Neural cell (in vitro differentiated cells): ENCODE results near the gene RUNX3.

Source experiments
- POLR2AphosphoS5 ChIP-seq: IDR thresholded peaks from 2 replicates; pipeline ENCODE4 v1.6.1; 2012
- RAD21 ChIP-seq: fragments of 450-650 bp; conservative IDR thresholded peaks from 2 replicates; pipeline ENCODE4 v1.6.1; 2014; ENCODE audit warnings: antibody characterized with exemption, mild to moderate bottlenecking, moderate library complexity
- SMC3 ChIP-seq: fragments of 450-650 bp; conservative IDR thresholded peaks from 2 replicates; pipeline ENCODE4 v1.6.1; 2014; ENCODE audit warnings: antibody characterized with exemption, mild to moderate bottlenecking, moderate library complexity; ENCODE audit not compliant: poor library complexity
- TF ChIP-seq, protein P1 (sequence below): fragments of 450-650 bp; IDR thresholded peaks from 2 replicates; pipeline ENCODE4 v1.5.1; 2014; ENCODE audit warnings: antibody characterized with exemption, mild to moderate bottlenecking, moderate library complexity; ENCODE audit not compliant: poor library complexity, severe bottlenecking

GRCh38 chr1:24900486-24900849, 29.6 kb downstream of the RUNX3 start:
- TF ChIP-seq, protein P1, sequence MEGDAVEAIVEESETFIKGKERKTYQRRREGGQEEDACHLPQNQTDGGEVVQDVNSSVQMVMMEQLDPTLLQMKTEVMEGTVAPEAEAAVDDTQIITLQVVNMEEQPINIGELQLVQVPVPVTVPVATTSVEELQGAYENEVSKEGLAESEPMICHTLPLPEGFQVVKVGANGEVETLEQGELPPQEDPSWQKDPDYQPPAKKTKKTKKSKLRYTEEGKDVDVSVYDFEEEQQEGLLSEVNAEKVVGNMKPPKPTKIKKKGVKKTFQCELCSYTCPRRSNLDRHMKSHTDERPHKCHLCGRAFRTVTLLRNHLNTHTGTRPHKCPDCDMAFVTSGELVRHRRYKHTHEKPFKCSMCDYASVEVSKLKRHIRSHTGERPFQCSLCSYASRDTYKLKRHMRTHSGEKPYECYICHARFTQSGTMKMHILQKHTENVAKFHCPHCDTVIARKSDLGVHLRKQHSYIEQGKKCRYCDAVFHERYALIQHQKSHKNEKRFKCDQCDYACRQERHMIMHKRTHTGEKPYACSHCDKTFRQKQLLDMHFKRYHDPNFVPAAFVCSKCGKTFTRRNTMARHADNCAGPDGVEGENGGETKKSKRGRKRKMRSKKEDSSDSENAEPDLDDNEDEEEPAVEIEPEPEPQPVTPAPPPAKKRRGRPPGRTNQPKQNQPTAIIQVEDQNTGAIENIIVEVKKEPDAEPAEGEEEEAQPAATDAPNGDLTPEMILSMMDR, result no peak
- TF ChIP-seq SMC3 (no peak), POLR2AphosphoS5 (no peak), RAD21 (no peak)
